ENCODE data around the gene CRIP2.

DNA sequence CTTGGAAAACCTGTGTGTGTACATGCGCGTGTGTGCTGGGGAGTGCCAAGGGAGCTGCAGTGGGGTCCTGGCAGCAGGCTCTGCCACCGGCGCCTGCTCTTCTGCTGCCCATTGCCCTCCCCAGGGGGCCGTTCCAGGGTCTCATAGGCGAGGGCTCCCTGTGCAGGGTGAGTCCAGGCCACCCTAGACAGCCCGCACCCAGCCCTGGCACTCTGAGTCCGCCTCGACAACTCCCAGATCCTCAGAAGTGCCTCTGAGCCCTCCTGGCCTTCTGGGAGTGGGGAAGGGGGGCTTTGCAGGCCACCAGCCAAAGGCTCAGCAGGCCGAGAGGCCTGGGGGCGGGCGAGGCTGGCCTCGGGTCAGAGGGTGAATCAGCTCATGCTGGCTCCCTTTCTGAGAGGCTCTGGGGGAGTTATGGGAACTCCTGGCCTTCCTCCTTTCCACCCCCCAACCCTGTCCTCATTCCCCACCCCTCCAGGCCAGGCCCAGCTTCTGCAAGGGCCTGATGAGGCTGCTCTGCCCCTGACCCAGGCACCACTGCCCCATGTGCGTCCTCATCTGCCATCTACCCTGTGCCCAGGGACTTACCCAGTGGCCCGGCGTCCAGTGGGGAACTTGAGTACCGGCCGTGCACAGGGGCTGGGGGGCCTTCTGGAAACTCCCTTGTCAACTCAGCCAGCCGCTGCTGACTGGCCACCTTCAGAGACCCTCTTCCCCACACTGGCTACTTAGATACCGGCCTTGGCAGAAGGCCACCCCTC lies 14.3 kb downstream of the CRIP2 start:
- TF ChIP-seq, protein P1, sequence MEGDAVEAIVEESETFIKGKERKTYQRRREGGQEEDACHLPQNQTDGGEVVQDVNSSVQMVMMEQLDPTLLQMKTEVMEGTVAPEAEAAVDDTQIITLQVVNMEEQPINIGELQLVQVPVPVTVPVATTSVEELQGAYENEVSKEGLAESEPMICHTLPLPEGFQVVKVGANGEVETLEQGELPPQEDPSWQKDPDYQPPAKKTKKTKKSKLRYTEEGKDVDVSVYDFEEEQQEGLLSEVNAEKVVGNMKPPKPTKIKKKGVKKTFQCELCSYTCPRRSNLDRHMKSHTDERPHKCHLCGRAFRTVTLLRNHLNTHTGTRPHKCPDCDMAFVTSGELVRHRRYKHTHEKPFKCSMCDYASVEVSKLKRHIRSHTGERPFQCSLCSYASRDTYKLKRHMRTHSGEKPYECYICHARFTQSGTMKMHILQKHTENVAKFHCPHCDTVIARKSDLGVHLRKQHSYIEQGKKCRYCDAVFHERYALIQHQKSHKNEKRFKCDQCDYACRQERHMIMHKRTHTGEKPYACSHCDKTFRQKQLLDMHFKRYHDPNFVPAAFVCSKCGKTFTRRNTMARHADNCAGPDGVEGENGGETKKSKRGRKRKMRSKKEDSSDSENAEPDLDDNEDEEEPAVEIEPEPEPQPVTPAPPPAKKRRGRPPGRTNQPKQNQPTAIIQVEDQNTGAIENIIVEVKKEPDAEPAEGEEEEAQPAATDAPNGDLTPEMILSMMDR (IDR thresholded peaks at IDR 0.05; ENCODE audit: low read depth, low read length), result no peak
- no peak for TF ChIP-seq EZH2phosphoT487 (IDR thresholded peaks at IDR 0.05; ENCODE audit: low read depth)

Measured in OCI-LY3 (cell line).